DMS114 treated with DMSO at 0.1 percent for 48 hours (cell line): ENCODE data around the gene CSGALNACT2.

Experiments
- DNase-seq: peaks from one replicate; lab custom pipeline; 2025; ENCODE audit not compliant: unreplicated experiment; lab: John Stamatoyannopoulos, UW

The CSGALNACT2 gene

DNA sequence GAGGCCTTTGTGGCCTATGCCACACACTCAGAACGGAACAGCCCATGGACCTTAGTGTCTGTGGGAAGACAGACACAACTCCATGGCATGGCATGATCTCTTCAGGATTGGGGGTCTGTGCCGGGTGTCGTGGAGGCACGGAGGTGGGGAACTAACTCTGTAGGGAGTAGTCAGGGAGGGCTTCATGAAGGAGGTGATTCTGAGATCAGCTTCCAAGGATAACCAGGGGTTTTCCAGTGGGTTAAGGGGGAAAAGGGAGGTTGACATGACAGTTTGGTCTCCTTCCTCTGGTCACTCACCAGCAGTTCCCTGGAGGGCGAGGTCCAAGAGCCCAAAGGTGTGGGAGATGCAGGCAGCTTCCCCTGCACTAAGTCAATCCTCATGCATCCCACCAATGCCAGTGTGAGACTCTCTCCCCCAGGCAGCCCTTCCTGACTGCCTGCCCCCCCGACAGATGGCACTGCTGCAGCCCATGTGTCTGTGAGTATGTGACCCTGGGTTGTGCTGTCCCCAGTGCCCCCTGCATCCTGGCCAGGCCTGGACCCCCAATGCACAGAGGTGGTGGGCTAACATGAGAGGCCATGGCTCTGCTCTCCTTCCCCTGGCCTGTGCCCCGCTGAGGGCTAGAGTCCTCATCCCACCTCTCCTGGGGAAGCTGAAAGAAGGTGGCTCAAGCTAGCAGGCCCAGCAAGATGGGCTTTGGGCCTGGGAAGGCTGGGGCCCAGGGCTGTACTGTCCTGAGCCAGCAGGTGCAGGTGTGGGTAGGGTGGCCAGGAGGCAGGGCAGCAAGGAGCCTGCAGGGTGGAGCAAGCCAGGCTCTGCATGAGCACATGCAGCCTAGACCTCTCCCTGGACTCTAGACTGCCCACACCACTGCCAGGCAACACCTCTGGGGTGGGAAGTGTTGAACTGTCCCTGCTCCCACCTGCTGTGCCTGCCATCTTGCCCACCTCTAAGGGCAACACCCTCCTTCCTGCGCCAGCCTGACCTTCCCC, 88.9 kb downstream of the CSGALNACT2 start:
- no peak for DNase-seq

DNA sequence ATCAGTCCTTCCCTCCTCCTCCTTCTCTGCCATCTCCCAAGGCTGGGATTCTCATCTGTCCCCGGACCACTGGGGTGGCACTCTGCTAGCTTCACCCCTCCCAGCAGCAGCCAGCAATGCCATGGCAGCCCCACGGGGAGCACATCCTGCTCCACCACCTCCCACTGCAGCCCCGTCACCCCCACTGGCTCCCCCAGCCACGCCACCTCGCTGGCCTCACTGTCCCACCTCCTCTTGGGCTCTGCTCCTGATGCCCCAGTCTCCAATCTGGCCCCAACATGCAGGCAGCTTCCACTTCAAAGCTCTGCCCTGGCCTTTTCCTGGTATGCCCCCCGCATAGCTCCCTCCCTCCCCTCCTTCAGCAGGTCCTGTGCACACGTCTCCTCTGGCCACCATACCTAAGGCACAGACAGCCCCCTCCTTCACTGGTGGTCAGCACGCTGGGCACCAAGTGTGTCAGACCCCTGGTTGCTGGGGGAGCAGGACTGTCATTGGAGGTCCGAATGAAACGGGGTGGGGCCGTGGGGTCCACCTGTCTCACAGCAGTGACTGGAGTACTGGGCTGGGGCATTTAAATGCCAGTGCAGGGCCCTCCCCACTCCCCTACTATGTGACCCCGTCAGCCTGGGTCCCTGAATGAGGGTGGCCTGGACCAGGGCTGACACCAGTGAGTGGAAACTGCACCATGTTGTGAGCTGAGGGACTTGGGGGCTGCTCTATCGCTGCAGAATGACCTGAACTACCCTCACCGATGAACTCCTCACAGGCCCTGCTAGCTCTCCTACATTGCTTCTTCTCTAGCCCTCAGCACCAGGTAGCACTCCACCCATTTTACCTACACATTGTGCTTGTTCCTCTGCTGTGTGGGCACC, 89.9 kb downstream of the CSGALNACT2 start:
- DNase-seq, result no peak

DNA sequence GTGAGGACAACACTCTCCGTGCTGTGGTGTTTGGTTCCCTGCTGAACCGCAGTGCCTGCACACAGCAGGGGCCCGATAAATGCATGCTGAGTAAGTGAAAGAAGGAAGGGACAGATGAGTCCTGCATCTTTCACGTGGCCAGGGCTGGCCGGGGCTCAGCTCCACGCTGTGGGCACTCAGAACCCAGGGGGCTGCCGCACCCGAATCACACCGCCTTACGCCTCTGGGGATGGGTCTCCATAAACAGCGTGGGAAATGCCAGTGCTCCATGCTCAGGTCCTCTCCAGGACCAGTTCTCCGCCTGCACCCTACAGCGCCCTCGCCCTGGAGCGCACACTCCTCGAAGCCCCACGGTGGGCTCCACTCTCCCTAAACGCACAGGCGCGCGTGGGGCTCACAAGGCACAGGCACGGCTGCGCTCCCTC, 90.5 kb downstream of the CSGALNACT2 start:
- no peak for DNase-seq

DNA sequence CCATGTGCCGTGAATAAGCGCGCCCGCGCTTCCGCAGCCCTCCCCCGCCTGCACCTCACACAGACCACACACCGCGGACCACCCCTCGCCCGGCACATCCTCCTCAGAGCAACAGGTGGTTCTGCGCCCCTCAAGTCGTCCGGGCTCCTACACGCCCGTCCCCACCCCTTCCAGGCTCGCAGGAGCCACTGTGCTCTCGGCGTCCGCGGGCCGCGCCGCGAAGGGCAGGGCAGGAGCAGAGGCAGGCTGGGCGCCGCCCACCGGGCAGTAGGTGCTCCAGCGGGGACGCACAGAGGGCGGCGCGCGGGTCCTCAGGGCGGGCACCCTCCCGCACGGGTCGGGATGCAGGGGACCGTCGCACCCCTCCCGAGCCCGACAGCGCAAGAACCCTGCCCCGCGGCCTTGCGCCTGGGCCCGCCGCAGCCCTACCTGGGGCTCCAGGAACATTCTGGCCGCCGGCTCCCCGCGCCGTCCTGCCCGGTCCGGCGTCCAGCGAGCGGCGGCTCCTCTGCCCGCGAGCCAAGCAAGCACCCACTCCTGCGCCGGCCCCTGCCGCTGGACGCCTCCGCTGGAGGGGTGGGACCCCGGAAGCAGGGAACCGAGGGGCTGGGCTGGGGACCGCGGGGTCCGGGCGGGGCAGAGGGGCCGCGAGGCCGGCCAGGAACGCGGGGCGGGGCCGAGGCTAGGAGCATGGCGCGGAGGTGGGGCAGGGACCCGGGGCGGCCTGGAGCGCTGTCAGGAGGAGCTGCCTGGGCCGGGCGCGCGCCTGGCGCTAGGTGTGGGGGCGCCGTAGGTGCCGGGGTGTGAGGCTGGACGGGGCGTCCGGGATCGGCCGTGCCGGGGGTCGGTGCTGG, 91.2 kb downstream of the CSGALNACT2 start:
- DNase-seq, result no peak

DNA sequence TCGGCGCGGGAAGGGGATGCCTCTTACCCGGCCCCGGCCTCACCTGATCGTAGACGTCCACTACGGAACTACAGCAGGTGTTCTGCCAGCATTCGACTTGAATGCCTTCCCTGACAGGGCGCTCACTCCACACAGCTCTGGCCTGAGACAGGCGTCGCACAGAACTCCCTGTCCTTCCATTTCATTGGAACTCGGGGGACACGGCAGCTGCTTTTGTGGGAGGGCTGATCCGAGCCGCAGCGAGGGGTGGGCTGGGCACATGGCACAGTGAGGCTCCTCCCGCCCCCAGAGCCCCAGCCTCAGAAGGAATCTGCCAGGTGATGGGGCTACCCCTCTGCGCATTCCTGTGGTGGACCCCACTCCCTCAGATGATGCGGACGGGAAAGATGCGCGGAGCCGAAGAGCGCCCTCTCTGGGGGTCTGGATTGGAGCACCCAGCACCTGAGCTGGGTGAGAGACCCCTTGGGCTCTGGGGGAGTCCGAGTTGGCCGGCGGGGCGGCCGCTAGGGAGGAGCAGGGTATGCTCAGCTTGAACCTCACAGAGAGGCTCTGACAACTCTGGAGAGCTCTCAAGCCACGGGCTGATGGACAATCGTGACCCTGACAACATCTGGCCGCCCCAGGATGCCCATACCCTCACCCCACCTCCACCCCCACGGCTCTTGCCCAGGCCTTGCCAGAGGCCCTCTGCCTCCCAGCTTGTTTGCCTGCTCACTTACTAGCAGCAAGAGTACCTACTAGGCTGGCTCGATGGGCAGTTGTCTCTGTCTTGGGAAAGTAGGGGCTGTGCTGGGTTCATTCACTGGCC, 92.1 kb downstream of the CSGALNACT2 start:
- no peak for DNase-seq

DNA sequence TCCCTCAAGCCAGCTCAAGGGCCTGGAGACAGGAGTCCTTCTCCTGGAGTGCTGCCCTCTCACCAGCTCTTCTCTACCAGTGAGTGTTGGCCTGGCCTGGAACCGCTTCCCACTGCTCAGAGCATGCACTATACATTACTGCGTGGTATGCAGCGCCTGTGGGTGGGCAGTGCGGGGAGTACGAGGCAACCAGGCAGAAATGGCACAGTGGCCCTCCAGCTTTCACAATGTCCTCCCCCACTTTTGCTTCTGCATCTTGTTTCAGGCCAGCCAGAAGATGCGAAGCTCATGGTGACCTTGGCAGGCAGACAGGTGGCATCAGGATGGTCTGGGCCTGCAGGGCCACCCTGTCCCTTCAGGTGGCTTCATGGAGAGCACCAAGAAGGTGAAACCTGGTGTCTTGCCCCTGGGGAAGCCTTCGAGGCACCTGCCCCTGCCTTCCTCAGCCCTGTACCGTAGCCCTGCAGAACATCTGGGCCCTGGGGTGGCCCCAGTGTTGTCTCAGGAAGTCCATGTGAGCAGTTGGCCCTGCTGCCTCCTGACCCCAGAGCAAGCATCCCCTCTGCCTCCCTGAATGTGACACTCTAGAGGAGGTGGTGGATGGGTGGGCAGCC, 92.8 kb downstream of the CSGALNACT2 start:
- no peak for DNase-seq

DNA sequence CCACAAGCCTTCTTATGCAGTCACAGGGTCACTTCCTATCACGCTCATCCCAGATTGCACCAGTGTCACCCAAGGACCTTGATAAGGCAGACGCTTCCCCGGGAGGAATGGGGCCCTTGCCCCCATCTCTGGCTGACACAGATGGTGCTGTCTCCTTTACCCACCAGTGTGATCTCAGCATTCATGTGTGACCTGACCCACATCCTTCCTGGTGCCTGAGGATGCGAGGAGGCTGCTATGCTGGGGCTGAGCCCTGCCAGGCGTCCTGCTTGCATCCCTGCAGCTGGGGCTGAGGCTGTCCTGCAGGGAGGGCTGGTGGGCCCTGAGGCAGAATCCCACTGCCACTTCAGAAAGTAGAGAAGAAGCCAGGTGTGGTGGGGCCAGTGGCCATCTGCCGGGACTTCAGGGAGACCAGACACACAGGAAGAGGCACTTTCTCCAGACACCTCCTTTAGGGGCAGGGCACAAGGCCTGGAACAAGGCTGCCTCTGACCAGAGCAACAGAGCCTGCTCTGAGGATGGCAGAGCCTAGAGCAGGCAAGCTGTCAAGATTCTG, 93.4 kb downstream of the CSGALNACT2 start:
- DNase-seq, result no peak

DNA sequence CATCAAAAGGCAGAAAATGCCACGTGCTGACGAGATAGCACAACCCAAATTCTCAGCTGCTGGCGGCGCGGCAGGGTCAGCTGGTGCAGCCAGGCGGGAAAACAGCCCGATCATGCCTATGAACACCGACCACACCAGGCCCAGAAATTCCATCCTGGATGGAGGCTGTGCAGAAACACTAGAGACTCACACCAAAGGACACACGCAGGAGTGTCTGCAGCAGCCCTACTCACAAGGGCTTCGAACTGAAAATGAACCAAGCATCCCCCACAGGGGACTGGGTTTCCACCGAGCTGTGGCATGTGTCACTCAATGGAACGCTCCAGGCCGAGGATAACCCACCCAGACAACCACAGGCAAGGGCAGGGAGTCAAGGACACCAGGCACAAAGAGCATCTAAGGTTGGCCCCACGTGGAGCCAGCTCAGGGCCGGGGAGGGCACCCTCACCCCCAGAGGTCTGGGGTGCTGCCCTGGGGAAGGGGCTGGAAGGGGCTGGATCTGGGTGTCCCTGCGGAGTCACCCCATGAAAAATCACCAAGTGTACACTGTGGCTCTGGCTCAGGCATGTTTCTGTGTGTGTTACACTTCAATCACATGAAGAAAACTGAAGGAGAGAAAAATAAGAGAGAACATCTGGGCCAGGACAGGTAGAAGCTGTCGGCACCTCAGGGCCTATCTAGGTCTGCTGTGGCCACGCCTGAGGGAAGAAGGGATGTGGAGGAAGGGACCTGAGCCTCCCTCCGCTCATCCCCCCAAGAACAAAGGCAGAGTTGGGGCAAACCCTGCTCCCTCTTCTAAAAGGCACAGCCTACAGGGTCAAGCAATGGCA, 95.6 kb downstream of the CSGALNACT2 start:
- no peak for DNase-seq

DNA sequence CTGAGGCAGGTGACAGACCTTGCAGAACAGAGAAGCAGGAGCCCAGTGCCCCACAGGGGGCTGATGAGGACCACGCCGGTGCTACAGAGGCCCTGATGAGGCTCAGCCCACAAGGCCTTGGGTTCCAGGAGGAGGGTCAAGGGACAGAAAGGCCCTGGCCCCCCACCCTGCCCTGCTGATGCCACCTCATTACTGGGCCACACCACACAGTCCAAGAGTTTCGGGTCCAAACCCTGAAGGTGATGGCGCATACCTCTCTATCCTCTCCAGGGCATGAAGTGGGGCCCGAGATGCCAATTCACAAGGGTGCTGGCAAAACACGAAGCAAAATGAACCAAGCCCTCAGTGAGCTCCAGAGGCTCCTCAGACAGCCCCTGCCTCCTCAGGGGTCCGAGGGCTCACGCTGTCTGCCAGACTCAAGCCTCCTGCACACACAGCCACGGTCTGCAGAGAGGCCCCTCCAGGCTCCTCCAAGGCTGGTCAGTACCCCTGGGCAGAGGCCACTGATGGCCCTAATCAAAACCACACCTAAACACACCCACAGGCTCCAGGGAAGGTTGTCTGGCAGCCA, 96.3 kb downstream of the CSGALNACT2 start:
- DNase-seq, result no peak
